ENCODE results near the gene UBE2QL1. TPM values are rescaled to one million over a fixed set of nuclear protein-coding genes. Genes with fewer than 3 reads are reported as not detected.

UBE2QL1 gene
- total and polyA plus RNA-seq, 5 donors from 2014 or later, result not detected

- no peak overlapping the region for H3K27ac Mint-ChIP-seq
- H3K4me3 Mint-ChIP-seq, result no peak overlapping the region
- no peaks in the 10 kb centered on the region for H3K36me3 ChIP-seq (ENCODE audit: control insufficient read depth, insufficient read depth, low read length)
- no peaks in the 10 kb centered on the region for H3K9me3 ChIP-seq (ENCODE audit: control insufficient read depth in 2 of 2, low read length in 2 of 2)
- peaks cover 0 to 1% (median 0%) of the 10 kb centered on the region in 7 donors for H3K9me3 Mint-ChIP-seq
- DNase-seq (no peak), ATAC-seq (ENCODE audit: low read depth in 2 of 2) (no peak)
- no peak overlapping the region for H3K27ac ChIP-seq (ENCODE audit: insufficient read depth, low read length, poor library complexity, severe bottlenecking)
- H3K36me3 Mint-ChIP-seq, result no peaks in the 10 kb centered on the region
- no peaks in the 10 kb centered on the region for H3K27me3 ChIP-seq (ENCODE audit: control insufficient read depth, insufficient read depth, low read length)
- peaks cover 0 to 2% (median 0%) of the 10 kb centered on the region in 4 donors for H3K4me1 Mint-ChIP-seq
- no peaks in the 10 kb centered on the region for H3K4me1 ChIP-seq (ENCODE audit: control insufficient read depth, insufficient read depth, low read length, poor library complexity, severe bottlenecking)
- no peak overlapping the region for H3K4me3 ChIP-seq (ENCODE audit: low read depth, low read length)
- peaks cover 8% of the 10 kb centered on the region for H3K27me3 Mint-ChIP-seq
These were observed 69.8 kb downstream of the UBE2QL1 start for GRCh38 chr5:6518298-6519057.

GRCh38 chr5:6520201-6520600 lies 71.5 kb downstream of the UBE2QL1 start:
- H3K9me3 ChIP-seq (ENCODE audit: control insufficient read depth in 2 of 2, low read length in 2 of 2), result no peaks in the 10 kb centered on the region
- H3K4me3 ChIP-seq (ENCODE audit: low read depth, low read length), result no peak overlapping the region
- no peaks in the 10 kb centered on the region for H3K36me3 ChIP-seq (ENCODE audit: control insufficient read depth, insufficient read depth, low read length)
- H3K27ac Mint-ChIP-seq, result no peak overlapping the region
- no peaks in the 10 kb centered on the region for H3K27me3 ChIP-seq (ENCODE audit: control insufficient read depth, insufficient read depth, low read length)
- no peaks in the 10 kb centered on the region for H3K36me3 Mint-ChIP-seq
- H3K27ac ChIP-seq (ENCODE audit: insufficient read depth, low read length, poor library complexity, severe bottlenecking), result no peak overlapping the region
- H3K4me1 Mint-ChIP-seq, result peaks cover 0 to 2% (median 0%) of the 10 kb centered on the region in 4 donors
- ATAC-seq (ENCODE audit: low read depth in 2 of 2) (no peak), DNase-seq (no peak)
- H3K9me3 Mint-ChIP-seq, result peaks cover 0 to 3% (median 0%) of the 10 kb centered on the region in 7 donors
- no peak overlapping the region for H3K4me3 Mint-ChIP-seq
- H3K27me3 Mint-ChIP-seq, result peaks cover 8% of the 10 kb centered on the region
- H3K4me1 ChIP-seq (ENCODE audit: control insufficient read depth, insufficient read depth, low read length, poor library complexity, severe bottlenecking), result no peaks in the 10 kb centered on the region

- H3K4me3 ChIP-seq (ENCODE audit: low read depth, low read length), result no peak overlapping the region
- H3K4me1 ChIP-seq (ENCODE audit: control insufficient read depth, insufficient read depth, low read length, poor library complexity, severe bottlenecking), result no peaks in the 10 kb centered on the region
- no peaks in the 10 kb centered on the region for H3K27me3 ChIP-seq (ENCODE audit: control insufficient read depth, insufficient read depth, low read length)
- no peak overlapping the region for H3K4me3 Mint-ChIP-seq
- no peaks in the 10 kb centered on the region for H3K4me1 Mint-ChIP-seq
- DNase-seq, result no peak
- no peaks in the 10 kb centered on the region for H3K9me3 ChIP-seq (ENCODE audit: control insufficient read depth in 2 of 2, low read length in 2 of 2)
- no peak overlapping the region for H3K27ac Mint-ChIP-seq
- ATAC-seq (ENCODE audit: low read depth in 2 of 2), result no peak
- H3K36me3 ChIP-seq (ENCODE audit: control insufficient read depth, insufficient read depth, low read length), result no peaks in the 10 kb centered on the region
- no peak overlapping the region for H3K27ac ChIP-seq (ENCODE audit: insufficient read depth, low read length, poor library complexity, severe bottlenecking)
- H3K27me3 Mint-ChIP-seq, result peaks cover 12% of the 10 kb centered on the region
- H3K9me3 Mint-ChIP-seq, result peaks cover 0 to 1% (median 0%) of the 10 kb centered on the region in 7 donors
- no peaks in the 10 kb centered on the region for H3K36me3 Mint-ChIP-seq
These were observed 73.7 kb downstream of the UBE2QL1 start for GRCh38 chr5:6522331-6522730.

GRCh38 chr5:6522923-6523322 lies 74.3 kb downstream of the UBE2QL1 start:
- Histone ChIP-seq H3K4me1 (ENCODE audit: control insufficient read depth, insufficient read depth, low read length, poor library complexity, severe bottlenecking) (no peaks in the 10 kb centered on the region), H3K27ac (ENCODE audit: insufficient read depth, low read length, poor library complexity, severe bottlenecking) (no peak overlapping the region), H3K4me3 (ENCODE audit: low read depth, low read length) (no peak overlapping the region), H3K36me3 (ENCODE audit: control insufficient read depth, insufficient read depth, low read length) (no peaks in the 10 kb centered on the region), H3K9me3 (ENCODE audit: control insufficient read depth in 2 of 2, low read length in 2 of 2) (no peaks in the 10 kb centered on the region), H3K27me3 (ENCODE audit: control insufficient read depth, insufficient read depth, low read length) (no peaks in the 10 kb centered on the region)
- DNase-seq (no peak), ATAC-seq (ENCODE audit: low read depth in 2 of 2) (no peak)
- no peaks in the 10 kb centered on the region for H3K4me1 Mint-ChIP-seq
- H3K4me3 Mint-ChIP-seq, result no peak overlapping the region
- H3K27me3 Mint-ChIP-seq, result peaks cover 9% of the 10 kb centered on the region
- no peaks in the 10 kb centered on the region for H3K36me3 Mint-ChIP-seq
- H3K27ac Mint-ChIP-seq, result no peak overlapping the region
- peaks cover 0 to 1% (median 0%) of the 10 kb centered on the region in 7 donors for H3K9me3 Mint-ChIP-seq

- H3K4me1 ChIP-seq (ENCODE audit: control insufficient read depth, insufficient read depth, low read length, poor library complexity, severe bottlenecking), result no peaks in the 10 kb centered on the region
- no peaks in the 10 kb centered on the region for H3K36me3 Mint-ChIP-seq
- peak overlapping the region in 1 of 4 donors; percentile 17 for H3K4me3 Mint-ChIP-seq
- H3K27ac ChIP-seq (ENCODE audit: insufficient read depth, low read length, poor library complexity, severe bottlenecking), result no peak overlapping the region
- no peaks in the 10 kb centered on the region for H3K27me3 ChIP-seq (ENCODE audit: control insufficient read depth, insufficient read depth, low read length)
- no peak overlapping the region for H3K4me3 ChIP-seq (ENCODE audit: low read depth, low read length)
- no peaks in the 10 kb centered on the region for H3K9me3 ChIP-seq (ENCODE audit: control insufficient read depth in 2 of 2, low read length in 2 of 2)
- H3K9me3 Mint-ChIP-seq, result peaks cover 0 to 2% (median 0%) of the 10 kb centered on the region in 7 donors
- H3K4me1 Mint-ChIP-seq, result no peaks in the 10 kb centered on the region
- ATAC-seq (ENCODE audit: low read depth in 2 of 2) (no peak), DNase-seq (no peak)
- no peaks in the 10 kb centered on the region for H3K36me3 ChIP-seq (ENCODE audit: control insufficient read depth, insufficient read depth, low read length)
- peaks cover 8% of the 10 kb centered on the region for H3K27me3 Mint-ChIP-seq
- no peak overlapping the region for H3K27ac Mint-ChIP-seq
These were observed 76.8 kb downstream of the UBE2QL1 start for GRCh38 chr5:6525422-6525821.

GRCh38 chr5:6525910-6526309 lies 77.3 kb downstream of the UBE2QL1 start:
- H3K9me3 Mint-ChIP-seq, result peaks cover 0 to 2% (median 0%) of the 10 kb centered on the region in 7 donors
- no peaks in the 10 kb centered on the region for H3K27me3 ChIP-seq (ENCODE audit: control insufficient read depth, insufficient read depth, low read length)
- DNase-seq (no peak), ATAC-seq (ENCODE audit: low read depth in 2 of 2) (no peak)
- H3K4me3 Mint-ChIP-seq, result no peak overlapping the region
- H3K9me3 ChIP-seq (ENCODE audit: control insufficient read depth in 2 of 2, low read length in 2 of 2), result no peaks in the 10 kb centered on the region
- no peak overlapping the region for H3K27ac Mint-ChIP-seq
- H3K36me3 ChIP-seq (ENCODE audit: control insufficient read depth, insufficient read depth, low read length), result no peaks in the 10 kb centered on the region
- no peaks in the 10 kb centered on the region for H3K36me3 Mint-ChIP-seq
- H3K27me3 Mint-ChIP-seq, result peaks cover 13% of the 10 kb centered on the region
- H3K4me1 Mint-ChIP-seq, result no peaks in the 10 kb centered on the region
- H3K27ac ChIP-seq (ENCODE audit: insufficient read depth, low read length, poor library complexity, severe bottlenecking), result no peak overlapping the region
- no peaks in the 10 kb centered on the region for H3K4me1 ChIP-seq (ENCODE audit: control insufficient read depth, insufficient read depth, low read length, poor library complexity, severe bottlenecking)
- no peak overlapping the region for H3K4me3 ChIP-seq (ENCODE audit: low read depth, low read length)

GRCh38 chr5:6527749-6528455 lies 79.2 kb downstream of the UBE2QL1 start:
- Mint-ChIP-seq H3K4me1 (no peaks in the 10 kb centered on the region), H3K4me3 (no peak overlapping the region), H3K27me3 (peaks cover 8% of the 10 kb centered on the region), H3K27ac (no peak overlapping the region), H3K36me3 (no peaks in the 10 kb centered on the region), H3K9me3 (peaks cover 0 to 2% (median 0%) of the 10 kb centered on the region in 7 donors)
- Histone ChIP-seq H3K4me3 (ENCODE audit: low read depth, low read length) (no peak overlapping the region), H3K27me3 (ENCODE audit: control insufficient read depth, insufficient read depth, low read length) (no peaks in the 10 kb centered on the region), H3K36me3 (ENCODE audit: control insufficient read depth, insufficient read depth, low read length) (no peaks in the 10 kb centered on the region), H3K9me3 (ENCODE audit: control insufficient read depth in 2 of 2, low read length in 2 of 2) (no peaks in the 10 kb centered on the region), H3K27ac (ENCODE audit: insufficient read depth, low read length, poor library complexity, severe bottlenecking) (no peak overlapping the region), H3K4me1 (ENCODE audit: control insufficient read depth, insufficient read depth, low read length, poor library complexity, severe bottlenecking) (no peaks in the 10 kb centered on the region)
- DNase-seq (no peak), ATAC-seq (ENCODE audit: low read depth in 2 of 2) (no peak)
